Muscle of arm (tissue), 12 donors: ENCODE measurements around the gene NTM. TPM values are rescaled to one million over a fixed set of nuclear protein-coding genes. Genes with fewer than 3 reads are reported as not detected.

Source experiments
- DNase-seq: peaks from one replicate; pipeline ENCODE4 v3.0.0-alpha.2; 2013
- polyA plus RNA-seq, 12 donors: library from polyadenylated mRNA; unstranded; fragments of 120-200 nt; gene quantifications; one replicate each; pipeline ENCODE4 v1.2.1, GENCODE V29; 2013; ENCODE audit not compliant: insufficient read length in 12 of 12

Gene NTM
- polyA plus RNA-seq, 12 donors, result 9.6 to 40.9 (median 22.3) TPM; not detected in 1

GRCh38 chr11:131686836-131687235 is 316.4 kb downstream of the NTM start:
- no peak for DNase-seq

GRCh38 chr11:131687291-131688047 is 317.1 kb downstream of the NTM start:
- DNase-seq, result no peak

- DNase-seq, result peak; percentile 38
These were observed 317.8 kb downstream of the NTM start for GRCh38 chr11:131688048-131688693.

GRCh38 chr11:131689049-131689925 is 318.9 kb downstream of the NTM start:
- no peak for DNase-seq

- DNase-seq, result no peak
These were observed 319.9 kb downstream of the NTM start for GRCh38 chr11:131690362-131690761.

- DNase-seq, result no peak
These were observed 320.4 kb downstream of the NTM start for GRCh38 chr11:131690776-131691175.

GRCh38 chr11:131691181-131692041 is 321.0 kb downstream of the NTM start:
- no peak for DNase-seq

GRCh38 chr11:131692151-131692550 is 321.7 kb downstream of the NTM start:
- no peak for DNase-seq

- no peak for DNase-seq
These were observed 322.5 kb downstream of the NTM start for GRCh38 chr11:131692961-131693360.

GRCh38 chr11:131693756-131694155 is 323.3 kb downstream of the NTM start:
- DNase-seq, result no peak

- DNase-seq, result peak; percentile 78
These were observed 324.4 kb downstream of the NTM start for GRCh38 chr11:131694526-131695424.

GRCh38 chr11:131695889-131696429 is 325.5 kb downstream of the NTM start:
- DNase-seq, result no peak

GRCh38 chr11:131696690-131697089 is 326.3 kb downstream of the NTM start:
- no peak for DNase-seq

- DNase-seq, result no peak
These were observed 332.9 kb downstream of the NTM start for GRCh38 chr11:131703311-131703710.

- DNase-seq, result no peak
These were observed 334.3 kb downstream of the NTM start for GRCh38 chr11:131704682-131705081.

- DNase-seq, result no peak
These were observed 340.1 kb downstream of the NTM start for GRCh38 chr11:131710511-131710910.

- no peak for DNase-seq
These were observed 342.5 kb downstream of the NTM start for GRCh38 chr11:131712897-131713296.

- DNase-seq, result no peak
These were observed 343.2 kb downstream of the NTM start for GRCh38 chr11:131713529-131714134.

GRCh38 chr11:131717616-131718015 is 347.2 kb downstream of the NTM start:
- DNase-seq, result no peak

- DNase-seq, result no peak
These were observed 352.7 kb downstream of the NTM start for GRCh38 chr11:131723088-131723487.
